IPS-NIHi7 (cell line): ENCODE measurements around the gene PRDM10.

Experiments
- DNase-seq: peaks from one replicate; pipeline ENCODE4 v3.0.0; 2012; ENCODE audit warnings: mixed read lengths; ENCODE audit errors: extremely low spot score

PRDM10 gene

GRCh38 chr11:130006929-130007328, 4.3 kb upstream of the PRDM10 start:
- no peak for DNase-seq

- DNase-seq = no peak
Observed at GRCh38 chr11:130003717-130004001, 1.0 kb upstream of the PRDM10 start.

GRCh38 chr11:130002846-130003716, 446 bp upstream of the PRDM10 start:
- DNase-seq = peak; percentile 96

- peak; percentile 41 for DNase-seq
Observed at GRCh38 chr11:130001461-130002351, 929 bp downstream of the PRDM10 start.

GRCh38 chr11:130000552-130001176, 2.0 kb downstream of the PRDM10 start:
- no peak for DNase-seq

- DNase-seq = no peak
Observed at GRCh38 chr11:129999407-129999806, 3.2 kb downstream of the PRDM10 start.

- no peak for DNase-seq
Observed at GRCh38 chr11:129998905-129999304, 3.7 kb downstream of the PRDM10 start.

GRCh38 chr11:129998107-129998506, 4.5 kb downstream of the PRDM10 start:
- no peak for DNase-seq

- no peak for DNase-seq
Observed at GRCh38 chr11:129997513-129997912, 5.1 kb downstream of the PRDM10 start.

GRCh38 chr11:129996113-129996870, 6.3 kb downstream of the PRDM10 start:
- DNase-seq = no peak

GRCh38 chr11:129995163-129995562, 7.5 kb downstream of the PRDM10 start:
- DNase-seq = no peak

GRCh38 chr11:129992161-129992944, 10.3 kb downstream of the PRDM10 start:
- peak; percentile 69 for DNase-seq

- DNase-seq = no peak
Observed at GRCh38 chr11:129989149-129989813, 13.4 kb downstream of the PRDM10 start.

- no peak for DNase-seq
Observed at GRCh38 chr11:129987950-129988349, 14.7 kb downstream of the PRDM10 start.

GRCh38 chr11:129985823-129986222, 16.8 kb downstream of the PRDM10 start:
- DNase-seq = no peak

- no peak for DNase-seq
Observed at GRCh38 chr11:129980086-129980485, 22.5 kb downstream of the PRDM10 start.

- DNase-seq = no peak
Observed at GRCh38 chr11:129979046-129979605, 23.5 kb downstream of the PRDM10 start.

- DNase-seq = no peak
Observed at GRCh38 chr11:129978447-129978846, 24.2 kb downstream of the PRDM10 start.

GRCh38 chr11:129976328-129976727, 26.3 kb downstream of the PRDM10 start:
- DNase-seq = no peak

GRCh38 chr11:129975543-129975942, 27.1 kb downstream of the PRDM10 start:
- DNase-seq = no peak
